Measurements from ENCODE around the gene UAP1L1. TPM values are rescaled to one million over a fixed set of nuclear protein-coding genes. Genes with fewer than 3 reads are reported as not detected.
A peak's percentile ranks its signal among the peaks of the same experiment; 100 is the strongest.

UAP1L1 gene
- total and polyA plus RNA-seq, 2 of the 4 experiments (the other 2 are of a cell fraction): 2.3 to 9.8 TPM

GRCh38 chr9:137082925-137083290 lies 5.6 kb downstream of the UAP1L1 start:
- in situ Hi-C loops (cut with MboI; ENCODE audit: low sequenced_read_pairs): no loop called here
- 67% methylated on average over 1 of the region's 8 CpGs; no CpG with 5 or more reads in 1 of the 2 experiments for WGBS, 2 experiments (ENCODE audit: extremely low coverage in 2 of 2, insufficient read length in 1 of 2)
- Histone ChIP-seq H3K79me1 (ENCODE audit: low read depth in 1 of 2, low read length in 2 of 2) (peaks cover 18 to 57% of the 10 kb centered on the region in 2 experiments), H2AK9ac (replicated peaks; ENCODE audit: low read depth, low read length, poor library complexity) (peak overlapping the region; percentile 28), H3K36me3 (ENCODE audit: control insufficient read depth, insufficient read depth, low read length) (peaks cover 24% of the 10 kb centered on the region; the same call in 1 of the 2 replicates), H2BK5ac (ENCODE audit: low read depth, low read length, poor library complexity, severe bottlenecking) (peak overlapping the region; percentile 87), H4K91ac (ENCODE audit: insufficient read depth, low read depth, low read length) (peak overlapping the region; percentile 85), H2AFZ (replicated peaks; ENCODE audit: low read length, poor library complexity) (peak overlapping the region; percentile 93), H2AK5ac (ENCODE audit: low read depth, low read length) (peak overlapping the region; percentile 76), H3K18ac (ENCODE audit: low read depth, low read length) (peak overlapping the region; percentile 22; the same call in 1 of the 2 replicates), H4K20me1 (ENCODE audit: insufficient read depth, low read length) (peaks cover 10% of the 10 kb centered on the region), H3K14ac (replicated peaks; ENCODE audit: low read depth, low read length) (peak overlapping the region; percentile 31), H3K4me2 (ENCODE audit: low read depth, low read length) (peak overlapping the region; percentile 29; the same call in 1 of the 2 replicates), H4K8ac (ENCODE audit: low read depth in 2 of 2, low read length in 2 of 2) (peak overlapping the region; percentile 28 to 81; a peak in 3 of 4 replicates), H3K9me3 (ENCODE audit: control insufficient read depth, insufficient read depth, low read length) (no peaks in the 10 kb centered on the region), H3K56ac (ENCODE audit: extremely low read depth, insufficient read depth, low read length) (peak overlapping the region; percentile 35; the same call in 1 of the 2 replicates), H3K9me1 (ENCODE audit: insufficient read depth, low read length) (peaks cover 6% of the 10 kb centered on the region), H3K4me3 (ENCODE audit: insufficient read depth, low read depth, low read length) (no peak overlapping the region), H3K27me3 (ENCODE audit: control insufficient read depth, insufficient read depth, low read length) (no peaks in the 10 kb centered on the region), H3K4me1 (ENCODE audit: control insufficient read depth, insufficient read depth, low read length) (peaks cover 15% of the 10 kb centered on the region), H3K23ac (ENCODE audit: low read depth, low read length) (no peak overlapping the region), H2BK20ac (ENCODE audit: low read depth, low read length) (peak overlapping the region; percentile 3), H4K5ac (ENCODE audit: low read depth, low read length) (peak overlapping the region; percentile 47; the same call in 1 of the 2 replicates), H3K9ac (ENCODE audit: low read depth, low read length) (no peak overlapping the region), H3K27ac (ENCODE audit: insufficient read depth, low read length) (peak overlapping the region; percentile 65), H2BK120ac (ENCODE audit: low read depth, low read length) (peak overlapping the region; percentile 64), H2BK15ac (ENCODE audit: low read depth, low read length) (peak overlapping the region; percentile 27; the same call in 1 of the 3 replicates), H3K4ac (ENCODE audit: low read depth, low read length) (peak overlapping the region; percentile 78)
- TF ChIP-seq BHLHE40 (IDR thresholded peaks at IDR 0.05; ENCODE audit: low read depth, low read length): no peak
- no peak for TF ChIP-seq MXI1 (IDR thresholded peaks at IDR 0.05; ENCODE audit: borderline replicate concordance, low read depth, low read length)
- TF ChIP-seq RCOR1 (IDR thresholded peaks at IDR 0.05; ENCODE audit: insufficient replicate concordance, low read length): no peak
- no peak for TF ChIP-seq SMC3 (IDR thresholded peaks at IDR 0.05; ENCODE audit: low read depth, low read length)
- no peak for TF ChIP-seq MAFK (IDR thresholded peaks at IDR 0.05; ENCODE audit: low read depth, low read length)
- TF ChIP-seq NFE2L2 (IDR thresholded peaks at IDR 0.05; ENCODE audit: low read depth, low read length): no peak
- TF ChIP-seq ELK1 (IDR thresholded peaks at IDR 0.05; ENCODE audit: borderline replicate concordance, low read depth, low read length): no peak
- no peak for TF ChIP-seq RFX5 (IDR thresholded peaks at IDR 0.05; ENCODE audit: low read depth, low read length)
- TF ChIP-seq RAD21 (IDR thresholded peaks at IDR 0.05; ENCODE audit: low read length): no peak
- no peak for TF ChIP-seq MAZ (IDR thresholded peaks at IDR 0.05; ENCODE audit: borderline replicate concordance, low read depth, low read length)
- no peak for TF ChIP-seq USF2 (IDR thresholded peaks at IDR 0.05; ENCODE audit: low read depth, low read length)
- no peak for TF ChIP-seq CTCF (conservative IDR thresholded peaks at IDR 0.05; ENCODE audit: low read depth, low read length)
- no peak for TF ChIP-seq CEBPB (IDR thresholded peaks at IDR 0.05; ENCODE audit: low read depth, low read length)
- TF ChIP-seq FOS (IDR thresholded peaks at IDR 0.05; ENCODE audit: low read depth, low read length): no peak
- no peak for TF ChIP-seq POLR2A (IDR thresholded peaks at IDR 0.05; ENCODE audit: low read depth, low read length)
- TF ChIP-seq CHD1 (IDR thresholded peaks at IDR 0.05; ENCODE audit: low read depth, low read length): no peak
- ATAC-seq (ENCODE audit: low read depth): no peak
- POLR2A ChIA-PET (ENCODE audit: unreplicated experiment): no interaction called here
- dilution Hi-C loops (cut with HindIII; ENCODE audit: low sequenced_read_pairs, unreplicated experiment): no loop called here
- CTCF ChIA-PET: interaction anchor here (0.7 to 1.1 kb wide), 3 partner anchors 19 to 154 kb away, joined by 3 to 6 read pairs (median 3); no protein-coding TSS in a partner anchor
- BruUV-seq (replicated peaks): no TSS peak
- intact Hi-C loops (cut with micrococcal nuclease): no loop called here
- DNase-seq: no peak
